GM12801 (cell line): ENCODE results near the gene MARCHF4.

Source experiments
- CTCF ChIP-seq: IDR thresholded peaks from one replicate; pipeline ENCODE4 v1.5.1; 2011; ENCODE audit warnings: control low read depth; ENCODE audit not compliant: insufficient read length; ENCODE audit errors: extremely low read depth

The MARCHF4 gene

GRCh38 chr2:216371721-216372702 is at the start of gene MARCHF4:
TSS of gene MARCHF4 (minus strand) at chr2:216372483. CDS start at chr2:216370260, 2,223 bp downstream.
- TF ChIP-seq CTCF, result no peak

GRCh38 chr2:216420367-216421101 is 48.3 kb upstream of the MARCHF4 start:
- TF ChIP-seq CTCF, result no peak

- no peak for TF ChIP-seq CTCF
These were observed 46.7 kb upstream of the MARCHF4 start for GRCh38 chr2:216418981-216419380.

GRCh38 chr2:216416571-216417307 is 44.5 kb upstream of the MARCHF4 start:
- no peak for TF ChIP-seq CTCF

GRCh38 chr2:216415541-216415940 is 43.3 kb upstream of the MARCHF4 start:
- no peak for TF ChIP-seq CTCF

GRCh38 chr2:216414772-216415319 is 42.6 kb upstream of the MARCHF4 start:
- no peak for TF ChIP-seq CTCF
